HG03196 (cell line): ENCODE results near the gene DDX49.

Experiments used
- ATAC-seq: cut with Tn5 transposase; IDR thresholded peaks from one replicate; pipeline ENCODE4 v1.9.1; 2021; ENCODE audit not compliant: unreplicated experiment

The DDX49 gene

DNA sequence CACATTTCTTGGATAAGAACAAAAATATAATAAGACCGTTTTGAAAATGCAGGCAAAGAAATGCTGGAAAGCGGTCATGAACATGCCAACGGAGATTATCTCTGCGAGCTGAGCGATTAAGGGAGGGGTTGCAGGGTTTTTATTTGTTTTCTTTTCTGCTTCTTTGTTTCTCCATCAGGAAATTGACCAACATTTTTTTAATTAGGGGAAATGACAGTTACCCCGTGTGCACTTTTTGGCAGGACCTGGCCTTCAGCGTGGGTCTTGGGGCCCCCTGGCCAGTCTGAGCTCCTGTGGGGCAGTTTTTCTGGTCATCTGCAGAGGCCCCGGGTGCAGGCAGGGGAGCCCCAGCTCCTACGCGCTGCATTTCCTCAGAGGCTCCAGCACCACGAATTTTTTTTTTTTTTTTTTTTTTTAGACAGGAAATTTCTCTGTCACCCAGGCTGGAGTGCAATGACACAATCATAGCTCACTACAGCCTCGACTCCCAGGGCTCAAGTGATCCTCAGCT lies 52.8 kb downstream of the DDX49 start:
- ATAC-seq: no peak

DNA sequence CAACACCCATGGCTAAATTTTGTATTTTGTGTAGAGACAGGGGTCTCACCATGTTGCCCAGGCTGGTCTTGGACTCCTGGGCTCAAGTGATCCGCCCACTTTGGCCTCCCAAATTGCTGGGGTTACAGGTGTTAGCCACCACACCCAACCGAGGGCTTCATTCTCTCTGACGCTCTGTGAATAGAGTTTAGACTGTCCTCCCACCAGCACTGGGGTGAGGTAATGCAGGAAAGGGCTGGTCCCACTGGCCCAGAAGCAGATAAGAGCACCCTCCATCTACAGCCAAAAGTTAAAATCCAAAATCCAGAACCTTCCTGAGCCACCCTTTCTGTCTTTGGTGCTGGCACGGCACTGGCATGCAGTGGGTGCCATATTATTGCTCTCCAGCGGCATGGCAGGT lies 53.3 kb downstream of the DDX49 start:
- no peak for ATAC-seq

DNA sequence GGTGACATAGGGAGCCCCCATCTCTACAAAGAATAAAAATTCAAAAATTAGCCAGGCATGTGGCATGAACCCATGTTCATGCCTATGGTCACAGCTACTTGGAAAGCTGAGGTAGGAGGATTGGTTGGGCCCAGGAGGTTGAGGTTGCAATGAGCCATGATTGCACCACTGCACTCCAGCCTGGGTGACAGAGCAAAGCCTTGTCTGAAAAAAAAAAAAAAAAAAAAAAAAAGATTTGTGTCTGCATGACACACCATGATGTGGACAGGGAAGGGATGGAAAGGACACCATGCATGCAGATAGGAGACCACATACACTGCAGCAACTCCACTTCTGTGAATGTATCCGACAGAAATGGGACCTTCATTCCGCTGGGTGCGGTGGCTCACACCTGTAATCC lies 55.5 kb downstream of the DDX49 start:
- no peak for ATAC-seq

DNA sequence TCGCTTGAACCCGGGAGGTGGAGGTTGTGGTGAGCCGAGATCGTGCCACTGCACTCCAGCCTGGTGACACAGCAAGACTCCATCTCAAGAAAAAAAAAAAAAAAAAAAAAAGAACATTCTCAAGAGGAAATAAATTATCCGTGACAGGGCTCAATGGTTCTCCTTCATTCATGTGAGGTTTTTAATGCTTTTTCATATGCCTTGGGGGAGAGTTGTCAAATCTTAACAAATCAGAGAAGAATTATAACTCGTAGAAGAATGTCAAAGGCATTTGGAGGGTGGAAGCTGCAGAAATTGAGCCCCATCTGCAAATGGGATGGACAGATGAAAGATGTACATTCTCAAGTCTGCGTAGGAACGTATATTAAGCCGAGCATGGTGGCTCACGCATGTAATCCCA lies 56.4 kb downstream of the DDX49 start:
- no peak for ATAC-seq
